Memory B cell (primary cell): ENCODE measurements around the gene FURIN.
"Not testable (repeated sequence)": the region's sequence is repeated elsewhere in the genome, so short reads cannot be mapped to it uniquely, and the experiment has no call there.

Source experiments
- ATAC-seq: fragments of 150-1000 bp; cut with Tn5 transposase; 2 replicates; pipeline ENCODE4 v1.10.0; 2021; ENCODE audit warnings: low read depth, mild to moderate bottlenecking, moderate library complexity
- DNase-seq, 2 donors: peaks; one replicate each; pipeline ENCODE4 v3.0.0; 2022; ENCODE audit warnings: low spot score in 2 of 2
- H3K27ac Mint-ChIP-seq: one replicate; pipeline ENCODE4 v1.8.0; 2022; ENCODE audit warnings: mild to moderate bottlenecking, moderate library complexity, mixed read lengths
- H3K27me3 Mint-ChIP-seq: one replicate; pipeline ENCODE4 v1.8.0; 2022; ENCODE audit warnings: mixed read lengths
- H3K36me3 Mint-ChIP-seq: one replicate; pipeline ENCODE4 v1.8.0; 2022; ENCODE audit warnings: mild to moderate bottlenecking, mixed read lengths
- H3K4me1 Mint-ChIP-seq: one replicate; pipeline ENCODE4 v1.8.0; 2022; ENCODE audit warnings: mixed read lengths
- H3K4me3 Mint-ChIP-seq: one replicate; pipeline ENCODE4 v1.8.0; 2022; ENCODE audit warnings: mild to moderate bottlenecking, moderate library complexity, mixed read lengths
- H3K9me3 Mint-ChIP-seq: one replicate; pipeline ENCODE4 v1.8.0; 2022; ENCODE audit warnings: mixed read lengths

The FURIN gene

GRCh38 chr15:90889313-90889730, 20.9 kb downstream of the FURIN start:
- Mint-ChIP-seq H3K27me3 (no peaks in the 10 kb centered on the region), H3K4me3 (no peak overlapping the region), H3K27ac (no peak overlapping the region), H3K36me3 (peaks cover 1% of the 10 kb centered on the region), H3K4me1 (peaks cover 18% of the 10 kb centered on the region), H3K9me3 (no peaks in the 10 kb centered on the region)
- no peak for DNase-seq
- ATAC-seq = no peak

- H3K4me1 Mint-ChIP-seq = peaks cover 15% of the 10 kb centered on the region
- no peaks in the 10 kb centered on the region for H3K27me3 Mint-ChIP-seq
- H3K9me3 Mint-ChIP-seq = no peaks in the 10 kb centered on the region
- ATAC-seq (no peak), DNase-seq (no peak)
- H3K27ac Mint-ChIP-seq = no peak overlapping the region
- H3K4me3 Mint-ChIP-seq = no peak overlapping the region
- H3K36me3 Mint-ChIP-seq = peaks cover 1% of the 10 kb centered on the region
Observed at GRCh38 chr15:90889736-90890456, 21.5 kb downstream of the FURIN start.

GRCh38 chr15:90890839-90891238, 22.5 kb downstream of the FURIN start:
- H3K36me3 Mint-ChIP-seq = peaks cover 3% of the 10 kb centered on the region

GRCh38 chr15:90891346-90891949, 23.1 kb downstream of the FURIN start:
- Mint-ChIP-seq H3K27ac (no peak overlapping the region), H3K9me3 (no peaks in the 10 kb centered on the region), H3K4me3 (no peak overlapping the region), H3K27me3 (no peaks in the 10 kb centered on the region), H3K36me3 (peaks cover 3% of the 10 kb centered on the region), H3K4me1 (peaks cover 10% of the 10 kb centered on the region)
- DNase-seq = no peak
- ATAC-seq = no peak

More at GRCh38 chr15:90890839-90891238, 22.5 kb downstream of the FURIN start:
- Mint-ChIP-seq H3K9me3 (no peaks in the 10 kb centered on the region), H3K27me3 (no peaks in the 10 kb centered on the region), H3K27ac (no peak overlapping the region), H3K4me1 (peaks cover 9% of the 10 kb centered on the region), H3K4me3 (no peak overlapping the region)
- no peak for ATAC-seq
- DNase-seq = no peak

GRCh38 chr15:90892023-90892422, 23.6 kb downstream of the FURIN start:
- H3K27me3 Mint-ChIP-seq = no peaks in the 10 kb centered on the region
- peaks cover 16% of the 10 kb centered on the region for H3K4me1 Mint-ChIP-seq
- ATAC-seq (no peak), DNase-seq (no peak)
- no peaks in the 10 kb centered on the region for H3K9me3 Mint-ChIP-seq
- peaks cover 3% of the 10 kb centered on the region for H3K36me3 Mint-ChIP-seq
- H3K27ac Mint-ChIP-seq = no peak overlapping the region
- H3K4me3 Mint-ChIP-seq = no peak overlapping the region

GRCh38 chr15:90892498-90893174, 24.2 kb downstream of the FURIN start:
- Mint-ChIP-seq H3K4me3 (no peak overlapping the region), H3K27ac (no peak overlapping the region), H3K9me3 (no peaks in the 10 kb centered on the region), H3K4me1 (peaks cover 18% of the 10 kb centered on the region), H3K27me3 (no peaks in the 10 kb centered on the region), H3K36me3 (peaks cover 3% of the 10 kb centered on the region)
- ATAC-seq = no peak
- DNase-seq = no peak

- Mint-ChIP-seq H3K27ac (no peak overlapping the region), H3K4me1 (peaks cover 20% of the 10 kb centered on the region), H3K27me3 (no peaks in the 10 kb centered on the region), H3K9me3 (no peaks in the 10 kb centered on the region), H3K4me3 (no peak overlapping the region), H3K36me3 (peaks cover 2% of the 10 kb centered on the region)
- no peak for ATAC-seq
- no peak for DNase-seq
Observed at GRCh38 chr15:90893175-90894090, 25.0 kb downstream of the FURIN start.

- Mint-ChIP-seq H3K4me3 (peak overlapping the region; percentile 25), H3K27me3 (no peaks in the 10 kb centered on the region), H3K9me3 (no peaks in the 10 kb centered on the region), H3K4me1 (peaks cover 20% of the 10 kb centered on the region), H3K36me3 (peaks cover 2% of the 10 kb centered on the region), H3K27ac (peak overlapping the region; percentile 9)
- ATAC-seq (no peak), DNase-seq (no peak)
Observed at GRCh38 chr15:90895571-90896117, 27.3 kb downstream of the FURIN start.

- not testable (repeated sequence) for H3K27me3 Mint-ChIP-seq, H3K9me3 Mint-ChIP-seq, H3K36me3 Mint-ChIP-seq
- Mint-ChIP-seq H3K4me3 (peak overlapping the region; percentile 75), H3K4me1 (peaks cover 31% of the 10 kb centered on the region), H3K27ac (peak overlapping the region; percentile 90)
- peak in 1 of 2 donors; percentile 47 for DNase-seq
- ATAC-seq = peak; percentile 94
Observed at GRCh38 chr15:90897131-90897655, 28.8 kb downstream of the FURIN start.

- H3K4me3 Mint-ChIP-seq = peak overlapping the region; percentile 83
- H3K27me3 Mint-ChIP-seq = no peaks in the 10 kb centered on the region
- peaks cover 28% of the 10 kb centered on the region for H3K4me1 Mint-ChIP-seq
- no peaks in the 10 kb centered on the region for H3K9me3 Mint-ChIP-seq
- ATAC-seq (no peak), DNase-seq (no peak)
- H3K27ac Mint-ChIP-seq = peak overlapping the region; percentile 85
- H3K36me3 Mint-ChIP-seq = peaks cover 10% of the 10 kb centered on the region
Observed at GRCh38 chr15:90901175-90902039, 33.0 kb downstream of the FURIN start.

- ATAC-seq = peak; percentile 72
- H3K9me3 Mint-ChIP-seq = no peaks in the 10 kb centered on the region
Observed at GRCh38 chr15:90902040-90902839, 33.9 kb downstream of the FURIN start.

More at GRCh38 chr15:90902040-90902839, 33.9 kb downstream of the FURIN start:
- peak overlapping the region; percentile 83 for H3K4me3 Mint-ChIP-seq
- peaks cover 20% of the 10 kb centered on the region for H3K4me1 Mint-ChIP-seq
- peak overlapping the region; percentile 85 for H3K27ac Mint-ChIP-seq
- DNase-seq = peak; percentile 64 to 71
- H3K27me3 Mint-ChIP-seq = no peaks in the 10 kb centered on the region
- H3K36me3 Mint-ChIP-seq = peaks cover 15% of the 10 kb centered on the region
